ENCODE results near the gene GPAT3. TPM values are rescaled to one million over a fixed set of nuclear protein-coding genes. Genes with fewer than 3 reads are reported as not detected.
A peak's percentile ranks its signal among the peaks of the same experiment; 100 is the strongest.

GPAT3 gene
- total RNA-seq, 1 donor from 2014 or later: 0.99 TPM

- TF ChIP-seq CTCF (IDR thresholded peaks at IDR 0.05) (no peak), EZH2 (IDR thresholded peaks at IDR 0.05) (no peak), EZH2phosphoT487 (IDR thresholded peaks at IDR 0.05) (no peak)
- no peak overlapping the region for H3K9ac ChIP-seq
- no peaks in the 10 kb centered on the region for H3K9me3 Mint-ChIP-seq
- H4K20me1 ChIP-seq (ENCODE audit: low read depth): no peaks in the 10 kb centered on the region
- H3K36me3 Mint-ChIP-seq: no peaks in the 10 kb centered on the region
- no peak overlapping the region for H3K4me3 ChIP-seq
- H3K4me2 ChIP-seq: no peak overlapping the region
- H3K4me3 Mint-ChIP-seq: no peak overlapping the region
- H3K27me3 ChIP-seq: no peaks in the 10 kb centered on the region
- H3K4me1 Mint-ChIP-seq: peaks cover 5% of the 10 kb centered on the region
- H2AFZ ChIP-seq (replicated peaks): no peak overlapping the region
- H3K36me3 ChIP-seq: no peaks in the 10 kb centered on the region
- H3K4me1 ChIP-seq: peaks cover 16% of the 10 kb centered on the region
- no peak overlapping the region for H3K27ac ChIP-seq
- H3K27me3 Mint-ChIP-seq (ENCODE audit: insufficient read depth, low read depth): no peaks in the 10 kb centered on the region
- DNase-seq (ENCODE audit: low spot score): no peak
- peaks cover 5% of the 10 kb centered on the region for H3F3A ChIP-seq (ENCODE audit: low read depth)
- no peaks in the 10 kb centered on the region for H3K9me3 ChIP-seq (ENCODE audit: low read depth)
- no peaks in the 10 kb centered on the region for H3K79me2 ChIP-seq (ENCODE audit: low read depth)
- H3K27ac Mint-ChIP-seq: no peak overlapping the region
Observed at GRCh38 chr4:83591730-83592129, 55.8 kb downstream of the GPAT3 start.

GRCh38 chr4:83599183-83599582 lies 63.3 kb downstream of the GPAT3 start:
- no peaks in the 10 kb centered on the region for H3K9me3 Mint-ChIP-seq
- Histone ChIP-seq H3K4me3 (no peak overlapping the region), H3F3A (ENCODE audit: low read depth) (no peaks in the 10 kb centered on the region), H4K20me1 (ENCODE audit: low read depth) (no peaks in the 10 kb centered on the region), H3K4me1 (no peaks in the 10 kb centered on the region), H3K27ac (no peak overlapping the region), H3K4me2 (no peak overlapping the region), H3K9me3 (ENCODE audit: low read depth) (no peaks in the 10 kb centered on the region), H3K27me3 (no peaks in the 10 kb centered on the region), H3K36me3 (no peaks in the 10 kb centered on the region), H3K9ac (no peak overlapping the region), H2AFZ (replicated peaks) (no peak overlapping the region), H3K79me2 (ENCODE audit: low read depth) (no peaks in the 10 kb centered on the region)
- peaks cover 3% of the 10 kb centered on the region for H3K4me1 Mint-ChIP-seq
- TF ChIP-seq EZH2 (IDR thresholded peaks at IDR 0.05): no peak
- no peak overlapping the region for H3K4me3 Mint-ChIP-seq
- DNase-seq (ENCODE audit: low spot score): no peak
- no peak overlapping the region for H3K27ac Mint-ChIP-seq
- H3K36me3 Mint-ChIP-seq: no peaks in the 10 kb centered on the region
- no peaks in the 10 kb centered on the region for H3K27me3 Mint-ChIP-seq (ENCODE audit: insufficient read depth, low read depth)

- Histone ChIP-seq H3K27me3 (no peaks in the 10 kb centered on the region), H3K9ac (no peak overlapping the region), H3F3A (ENCODE audit: low read depth) (no peaks in the 10 kb centered on the region), H4K20me1 (ENCODE audit: low read depth) (no peaks in the 10 kb centered on the region), H3K27ac (no peak overlapping the region), H3K4me3 (no peak overlapping the region), H3K36me3 (no peaks in the 10 kb centered on the region), H3K4me1 (no peaks in the 10 kb centered on the region), H3K4me2 (no peak overlapping the region), H3K79me2 (ENCODE audit: low read depth) (no peaks in the 10 kb centered on the region), H2AFZ (replicated peaks) (no peak overlapping the region), H3K9me3 (ENCODE audit: low read depth) (no peaks in the 10 kb centered on the region)
- no peaks in the 10 kb centered on the region for H3K9me3 Mint-ChIP-seq
- H3K36me3 Mint-ChIP-seq: no peaks in the 10 kb centered on the region
- DNase-seq (ENCODE audit: low spot score): no peak
- H3K27me3 Mint-ChIP-seq (ENCODE audit: insufficient read depth, low read depth): no peaks in the 10 kb centered on the region
- peaks cover 3% of the 10 kb centered on the region for H3K4me1 Mint-ChIP-seq
- no peak overlapping the region for H3K4me3 Mint-ChIP-seq
- TF ChIP-seq CTCF (IDR thresholded peaks at IDR 0.05) (no peak), EZH2 (IDR thresholded peaks at IDR 0.05) (no peak), EZH2phosphoT487 (IDR thresholded peaks at IDR 0.05) (no peak)
- no peak overlapping the region for H3K27ac Mint-ChIP-seq
Observed at GRCh38 chr4:83603129-83603528, 67.2 kb downstream of the GPAT3 start.

- Histone ChIP-seq H2AFZ (replicated peaks) (no peak overlapping the region), H3K4me3 (no peak overlapping the region), H3K9ac (no peak overlapping the region), H3K27ac (no peak overlapping the region), H3K4me2 (no peak overlapping the region), H3K9me3 (ENCODE audit: low read depth) (no peaks in the 10 kb centered on the region), H3K79me2 (ENCODE audit: low read depth) (no peaks in the 10 kb centered on the region), H3K36me3 (no peaks in the 10 kb centered on the region), H3F3A (ENCODE audit: low read depth) (no peaks in the 10 kb centered on the region), H3K4me1 (no peaks in the 10 kb centered on the region), H4K20me1 (ENCODE audit: low read depth) (no peaks in the 10 kb centered on the region), H3K27me3 (no peaks in the 10 kb centered on the region)
- TF ChIP-seq EZH2 (IDR thresholded peaks at IDR 0.05) (no peak), EZH2phosphoT487 (IDR thresholded peaks at IDR 0.05) (no peak), CTCF (IDR thresholded peaks at IDR 0.05) (no peak)
- no peak for DNase-seq (ENCODE audit: low spot score)
- no peaks in the 10 kb centered on the region for H3K27me3 Mint-ChIP-seq (ENCODE audit: insufficient read depth, low read depth)
- H3K36me3 Mint-ChIP-seq: no peaks in the 10 kb centered on the region
- peak overlapping the region; percentile 23 for H3K27ac Mint-ChIP-seq
- H3K4me3 Mint-ChIP-seq: no peak overlapping the region
- H3K4me1 Mint-ChIP-seq: peaks cover 3% of the 10 kb centered on the region
- no peaks in the 10 kb centered on the region for H3K9me3 Mint-ChIP-seq
Observed at GRCh38 chr4:83604321-83604720, 68.4 kb downstream of the GPAT3 start.
